Muscle layer of colon (tissue), 2 donors: ENCODE results near the gene LHX5.

Experiments used
- H3K27ac ChIP-seq: one replicate; pipeline ENCODE4 v1.7.0; 2013; ENCODE audit warnings: low read depth, mild to moderate bottlenecking, low read length, moderate library complexity
- H3K27me3 ChIP-seq, 2 donors: one replicate each; pipeline ENCODE4 v1.7.0; 2013; ENCODE audit warnings: low read length in 2 of 2, mild to moderate bottlenecking in 2 of 2; ENCODE audit not compliant: insufficient read depth in 2 of 2, control insufficient read depth in 1 of 2
- H3K36me3 ChIP-seq: one replicate; pipeline ENCODE4 v1.7.0; 2013; ENCODE audit warnings: mild to moderate bottlenecking, low read length; ENCODE audit not compliant: insufficient read depth
- H3K4me1 ChIP-seq: one replicate; pipeline ENCODE4 v1.7.0; 2013; ENCODE audit warnings: mild to moderate bottlenecking, low read length; ENCODE audit not compliant: insufficient read depth
- H3K4me3 ChIP-seq, 2 donors: one replicate each; pipeline ENCODE4 v1.7.0; 2013; ENCODE audit warnings: low read length in 2 of 2, low read depth in 1 of 2, mild to moderate bottlenecking in 1 of 2, moderate library complexity in 1 of 2
- H3K9ac ChIP-seq: one replicate; pipeline ENCODE4 v1.7.0; 2013; ENCODE audit warnings: low read length
- H3K9me3 ChIP-seq: one replicate; pipeline ENCODE4 v1.7.0; 2013; ENCODE audit warnings: mild to moderate bottlenecking, low read length
- donor health status: abdominal sarcoma.
- donor health status: Adenocarcinoma of cecum.

LHX5 gene

DNA sequence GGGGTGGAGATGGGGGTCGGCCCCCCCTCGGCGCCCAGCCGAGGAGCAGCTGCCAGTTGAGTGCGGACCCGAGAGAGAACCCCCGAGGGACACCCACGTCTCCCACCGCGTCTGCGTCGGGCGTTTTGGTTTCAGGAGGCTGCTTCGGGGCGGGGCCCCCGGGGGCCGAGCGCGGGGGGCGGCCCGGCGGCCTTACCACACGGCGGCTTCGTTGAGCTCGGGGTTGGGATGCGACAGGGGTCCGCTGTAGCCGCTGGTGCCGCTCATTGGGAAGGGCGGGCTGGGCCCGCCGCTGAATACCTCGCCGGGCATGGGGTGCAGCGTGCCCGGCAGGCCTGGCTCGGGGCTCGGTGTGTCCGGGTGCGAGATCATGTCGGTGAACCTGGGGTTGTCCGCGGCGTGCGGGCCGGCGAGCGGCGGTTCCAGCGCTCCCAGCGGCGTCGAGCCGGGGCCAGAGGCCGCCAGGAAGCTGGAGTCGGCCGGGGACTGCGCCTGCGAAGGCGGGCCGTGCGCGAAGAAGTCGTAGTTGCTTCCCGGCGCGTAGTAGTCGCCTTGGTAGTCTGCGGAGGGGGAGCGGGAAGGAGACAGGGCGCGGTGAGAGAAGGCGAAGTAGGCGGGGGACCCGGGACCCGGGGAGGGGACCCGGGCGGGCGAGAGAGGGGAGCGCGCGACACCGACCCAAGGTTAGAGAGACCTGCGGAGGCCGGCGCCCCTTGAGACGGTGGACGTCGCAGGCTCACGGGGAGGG, 8.5 kb downstream of the LHX5 start:
- Histone ChIP-seq H3K4me1 (peaks cover 17% of the 10 kb centered on the region), H3K36me3 (no peaks in the 10 kb centered on the region), H3K9me3 (no peaks in the 10 kb centered on the region), H3K27ac (no peak overlapping the region), H3K4me3 (no peak overlapping the region), H3K9ac (no peak overlapping the region), H3K27me3 (peaks cover 32 to 61% of the 10 kb centered on the region in 2 donors)

DNA sequence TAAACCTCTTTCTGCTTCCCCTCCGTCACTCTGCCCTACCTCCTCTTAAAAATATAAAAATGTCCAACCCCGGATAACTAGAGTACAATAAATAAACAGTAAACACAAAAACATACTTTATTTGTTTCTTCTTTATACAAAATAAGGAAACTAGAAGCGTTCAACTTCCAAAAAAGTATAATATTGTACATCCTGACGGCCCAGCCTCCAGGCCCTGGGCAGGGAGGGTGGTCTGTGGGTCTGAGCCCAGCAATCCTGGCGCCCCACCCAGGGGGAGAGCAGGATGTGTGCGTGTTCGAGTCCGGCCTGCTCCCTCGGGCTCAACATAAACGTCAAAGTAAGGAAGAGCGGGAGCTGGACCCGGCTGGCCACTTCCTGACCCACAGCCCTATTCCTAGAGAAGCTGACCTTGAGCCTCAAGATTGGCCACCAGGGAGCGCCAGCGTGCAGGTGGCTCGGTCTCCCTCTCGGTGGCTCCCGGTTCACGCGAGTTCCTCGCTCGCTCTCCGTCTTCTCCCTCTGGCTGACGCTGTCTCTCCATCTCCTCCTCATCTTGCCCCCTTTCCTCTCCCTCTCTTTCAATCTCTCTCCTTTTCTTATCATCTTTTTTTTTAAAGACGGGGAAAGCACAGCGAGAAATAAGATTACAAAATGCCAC, 9.4 kb downstream of the LHX5 start:
- Histone ChIP-seq H3K4me3 (no peak overlapping the region), H3K9me3 (no peaks in the 10 kb centered on the region), H3K4me1 (peaks cover 17% of the 10 kb centered on the region), H3K27ac (no peak overlapping the region), H3K9ac (no peak overlapping the region), H3K27me3 (peaks cover 32 to 53% of the 10 kb centered on the region in 2 donors), H3K36me3 (no peaks in the 10 kb centered on the region)

DNA sequence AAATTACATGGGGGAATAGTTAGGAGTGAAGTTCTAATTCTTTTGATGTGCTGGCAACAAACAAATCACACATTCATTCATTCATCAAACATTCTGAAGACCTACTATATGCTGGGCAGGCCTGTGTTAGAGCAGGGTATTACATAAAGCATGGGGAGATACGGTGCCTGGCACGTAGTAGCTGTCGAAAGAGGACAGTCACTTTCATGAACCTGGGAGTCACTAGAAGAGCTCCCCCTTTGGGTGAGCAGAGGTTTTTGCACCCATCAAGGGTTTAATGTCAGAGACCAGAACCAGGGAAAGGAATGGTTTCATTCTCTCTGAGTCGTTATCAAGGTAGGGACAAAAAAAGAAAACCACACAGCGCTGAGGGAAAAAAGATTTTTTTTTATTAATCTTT, 10.0 kb downstream of the LHX5 start:
- Histone ChIP-seq H3K4me3 (no peak overlapping the region), H3K9ac (no peak overlapping the region), H3K27me3 (peaks cover 32 to 49% of the 10 kb centered on the region in 2 donors), H3K4me1 (peaks cover 17% of the 10 kb centered on the region), H3K9me3 (no peaks in the 10 kb centered on the region), H3K36me3 (no peaks in the 10 kb centered on the region), H3K27ac (no peak overlapping the region)

DNA sequence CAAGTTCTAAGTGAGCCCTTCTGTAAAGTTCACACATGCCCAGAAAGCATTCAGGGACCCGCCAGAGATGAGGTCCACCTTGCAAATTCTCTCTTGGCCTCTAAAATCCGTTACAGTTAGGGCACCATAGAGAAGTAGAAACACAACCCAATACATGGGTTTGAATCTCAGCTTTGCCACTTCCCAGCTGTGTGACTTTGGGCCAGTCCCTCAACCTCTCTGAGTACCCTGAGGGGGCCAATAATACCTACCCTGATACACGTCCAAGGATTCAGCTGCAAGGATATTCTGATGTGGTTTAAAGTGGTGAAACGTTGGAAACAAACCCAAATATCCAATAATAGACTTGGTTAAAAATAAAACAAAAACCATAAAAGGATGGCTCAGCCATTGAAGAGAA, 11.7 kb downstream of the LHX5 start:
- Histone ChIP-seq H3K27me3 (peaks cover 26 to 32% of the 10 kb centered on the region in 2 donors), H3K4me3 (no peak overlapping the region), H3K36me3 (no peaks in the 10 kb centered on the region), H3K9me3 (no peaks in the 10 kb centered on the region), H3K27ac (no peak overlapping the region), H3K4me1 (peaks cover 15% of the 10 kb centered on the region), H3K9ac (no peak overlapping the region)

DNA sequence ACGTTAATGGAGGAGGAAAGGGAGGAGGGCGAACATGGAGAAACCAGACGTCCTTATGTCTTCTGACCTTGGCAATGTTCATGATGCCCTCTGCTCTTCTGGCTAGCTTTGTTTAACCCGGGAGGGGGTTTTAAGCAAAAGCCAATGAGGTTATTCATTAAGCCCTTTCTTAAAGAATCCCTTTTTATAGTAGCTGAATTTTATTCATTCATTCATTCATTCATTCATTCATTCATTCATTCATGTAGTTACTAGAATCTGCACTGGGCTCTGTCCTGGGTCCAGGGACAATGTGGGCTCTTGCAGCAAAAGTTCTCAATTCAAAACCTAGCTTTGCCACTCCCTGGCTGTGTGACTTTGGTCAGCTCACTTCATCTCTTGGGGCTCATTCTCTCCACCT, 14.0 kb downstream of the LHX5 start:
- Histone ChIP-seq H3K27ac (no peak overlapping the region), H3K27me3 (peaks cover 10 to 19% of the 10 kb centered on the region in 2 donors), H3K4me3 (no peak overlapping the region), H3K4me1 (no peaks in the 10 kb centered on the region), H3K9me3 (no peaks in the 10 kb centered on the region), H3K36me3 (no peaks in the 10 kb centered on the region), H3K9ac (no peak overlapping the region)

DNA sequence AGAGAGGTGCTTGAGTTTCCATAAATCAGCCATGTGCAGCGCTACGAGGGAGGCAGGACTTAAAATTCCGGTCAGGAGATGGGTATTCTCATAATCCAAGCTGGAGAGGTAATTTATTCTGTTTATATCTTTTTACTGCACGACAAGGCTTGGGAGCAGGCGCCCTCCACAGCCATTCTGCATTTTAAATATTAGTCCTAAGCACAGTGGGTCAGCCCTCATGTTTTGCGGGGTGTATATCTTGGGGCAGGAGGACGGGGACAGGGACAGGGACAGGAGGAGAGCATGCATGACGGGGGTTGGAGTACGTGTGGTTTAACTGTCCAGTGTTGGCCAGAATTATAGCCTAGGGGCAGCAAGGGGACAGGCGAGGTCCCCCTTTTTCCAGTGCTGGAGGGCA, 14.5 kb downstream of the LHX5 start:
- Histone ChIP-seq H3K9ac (no peak overlapping the region), H3K4me3 (no peak overlapping the region), H3K4me1 (no peaks in the 10 kb centered on the region), H3K9me3 (no peaks in the 10 kb centered on the region), H3K36me3 (no peaks in the 10 kb centered on the region), H3K27ac (no peak overlapping the region), H3K27me3 (peaks cover 6 to 15% of the 10 kb centered on the region in 2 donors)

DNA sequence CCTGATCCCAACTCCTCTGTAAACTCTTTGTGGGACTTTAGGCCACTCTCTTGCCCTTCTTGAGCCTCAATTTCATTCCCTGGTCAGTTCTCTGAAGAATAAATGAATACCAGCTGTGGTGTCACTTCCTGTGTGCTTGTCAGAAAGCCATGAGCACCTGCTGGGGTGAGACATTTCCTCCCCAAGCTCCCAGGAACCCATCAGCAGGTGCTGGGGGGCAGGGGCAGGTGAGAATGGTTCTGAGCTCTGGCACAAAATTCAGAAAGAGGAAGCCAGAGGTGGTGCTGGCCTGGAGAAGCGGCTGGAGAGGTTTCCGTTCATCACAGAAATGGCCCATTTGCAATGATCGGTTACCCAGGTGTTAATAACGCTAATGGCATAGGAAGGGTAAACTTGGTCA, 14.9 kb downstream of the LHX5 start:
- Histone ChIP-seq H3K27ac (no peak overlapping the region), H3K9ac (no peak overlapping the region), H3K36me3 (no peaks in the 10 kb centered on the region), H3K27me3 (peaks cover 3 to 12% of the 10 kb centered on the region in 2 donors), H3K9me3 (no peaks in the 10 kb centered on the region), H3K4me3 (no peak overlapping the region), H3K4me1 (no peaks in the 10 kb centered on the region)

DNA sequence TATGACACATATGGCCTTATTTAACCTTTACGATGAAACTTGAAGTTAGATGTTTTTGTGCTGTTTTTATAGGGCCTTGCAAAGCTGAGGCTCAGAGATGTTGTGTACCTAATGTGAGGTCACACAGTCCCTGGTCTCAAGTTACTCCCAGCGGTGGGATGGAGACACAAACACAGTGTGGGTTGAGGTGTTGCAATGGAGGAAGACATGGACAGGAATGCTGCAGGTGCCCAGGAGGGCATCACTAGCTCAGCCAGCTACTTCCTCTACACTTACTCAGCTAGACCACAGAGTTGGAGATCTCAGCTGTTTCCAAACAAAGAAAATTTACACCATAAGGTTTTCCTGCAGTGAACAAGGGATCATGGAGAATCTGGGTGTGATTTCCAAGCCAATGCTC, 15.5 kb downstream of the LHX5 start:
- H3K27ac ChIP-seq: no peak overlapping the region
- no peaks in the 10 kb centered on the region for H3K36me3 ChIP-seq
- H3K4me3 ChIP-seq: no peak overlapping the region
- peaks cover 3 to 12% of the 10 kb centered on the region in 2 donors for H3K27me3 ChIP-seq
- H3K9me3 ChIP-seq: no peaks in the 10 kb centered on the region
- no peaks in the 10 kb centered on the region for H3K4me1 ChIP-seq
- H3K9ac ChIP-seq: no peak overlapping the region

DNA sequence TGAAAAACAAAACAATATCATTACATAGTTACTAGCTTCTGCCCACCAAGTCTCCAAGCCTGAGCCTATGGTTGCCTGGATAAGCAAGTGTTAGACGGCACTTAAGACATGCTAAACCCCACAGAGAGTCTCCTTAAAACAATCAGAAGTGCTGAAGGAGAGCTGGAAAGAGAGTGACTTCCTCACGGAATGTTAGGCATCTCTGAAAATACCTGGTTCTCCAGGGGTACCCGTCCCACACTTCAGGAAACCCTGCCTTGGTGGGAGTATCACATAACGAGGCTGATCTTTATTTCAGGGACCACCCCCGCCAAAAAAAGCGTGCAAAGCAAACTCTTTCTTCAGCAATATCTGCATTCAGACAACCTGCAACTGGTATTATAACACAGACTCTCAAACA, 18.3 kb downstream of the LHX5 start:
- Histone ChIP-seq H3K27me3 (peaks cover 0 to 3% of the 10 kb centered on the region in 2 donors), H3K9me3 (no peaks in the 10 kb centered on the region), H3K9ac (no peak overlapping the region), H3K4me1 (no peaks in the 10 kb centered on the region), H3K27ac (no peak overlapping the region), H3K4me3 (no peak overlapping the region), H3K36me3 (no peaks in the 10 kb centered on the region)

DNA sequence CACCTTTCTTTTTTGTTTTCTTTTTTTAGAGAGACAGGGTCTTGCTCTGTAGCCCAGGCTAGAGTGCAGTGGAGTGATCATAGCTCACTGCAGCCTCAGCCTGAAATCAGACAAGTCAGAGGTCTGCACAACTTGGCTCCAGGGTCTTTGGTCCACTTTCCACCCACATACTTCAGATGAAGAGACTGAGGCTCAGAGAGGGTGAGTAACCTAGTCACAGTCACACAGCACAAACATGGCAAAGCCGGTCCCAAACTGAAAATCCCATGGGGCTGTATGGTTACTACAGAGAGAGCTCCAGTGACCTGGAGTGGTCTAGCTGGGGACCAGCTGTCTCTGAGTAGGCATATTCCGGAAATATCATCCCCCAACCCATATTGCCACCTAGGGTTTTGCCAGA, 19.2 kb downstream of the LHX5 start:
- H3K27me3 ChIP-seq: peaks cover 0 to 3% of the 10 kb centered on the region in 2 donors
- no peaks in the 10 kb centered on the region for H3K9me3 ChIP-seq
- no peaks in the 10 kb centered on the region for H3K36me3 ChIP-seq

DNA sequence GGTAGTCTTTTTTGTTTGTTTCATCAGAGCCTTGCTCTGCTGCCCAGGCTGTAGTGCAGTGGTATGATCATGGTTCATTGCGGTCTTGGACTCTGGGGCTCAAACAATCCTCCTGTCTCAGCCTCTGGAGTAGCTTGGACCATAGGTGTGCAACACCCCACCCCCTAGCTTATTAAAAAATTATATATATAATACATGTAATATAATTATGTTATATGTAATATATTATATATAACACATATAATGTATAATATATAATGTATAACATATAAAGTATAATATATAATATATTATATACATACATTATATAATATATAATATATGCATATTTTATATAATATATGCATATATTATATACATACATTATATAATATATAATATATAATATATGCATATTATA, 21.8 kb downstream of the LHX5 start:
- no peaks in the 10 kb centered on the region for H3K9me3 ChIP-seq
- no peak overlapping the region for H3K27ac ChIP-seq
- no peaks in the 10 kb centered on the region for H3K4me1 ChIP-seq
- H3K9ac ChIP-seq: no peak overlapping the region
- H3K27me3 ChIP-seq: no peaks in the 10 kb centered on the region
- no peaks in the 10 kb centered on the region for H3K36me3 ChIP-seq
- no peak overlapping the region for H3K4me3 ChIP-seq

More for the DNA sequence above, 19.2 kb downstream of the LHX5 start:
- no peak overlapping the region for H3K27ac ChIP-seq
- H3K9ac ChIP-seq: no peak overlapping the region
- H3K4me1 ChIP-seq: no peaks in the 10 kb centered on the region
- no peak overlapping the region for H3K4me3 ChIP-seq

DNA sequence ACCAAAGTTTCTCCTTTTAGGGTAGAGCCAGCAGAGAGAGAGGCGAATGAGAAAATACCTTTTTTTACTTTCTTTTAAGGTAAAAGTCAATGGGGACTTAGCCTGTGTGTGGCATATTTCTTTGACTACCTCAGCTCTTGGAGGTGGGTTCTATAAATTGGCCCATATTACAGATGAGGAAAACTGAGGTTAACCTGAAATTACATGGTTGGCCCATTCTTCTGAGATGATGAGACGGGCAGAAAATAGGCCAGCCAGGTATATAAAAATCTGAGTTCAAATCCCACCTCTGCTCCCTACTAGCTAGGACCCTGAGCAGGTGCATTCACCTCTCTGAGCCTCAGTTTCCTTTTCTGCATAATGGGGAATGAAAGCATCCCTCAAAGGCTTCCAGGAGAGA, 22.4 kb downstream of the LHX5 start:
- Histone ChIP-seq H3K36me3 (no peaks in the 10 kb centered on the region), H3K4me1 (no peaks in the 10 kb centered on the region), H3K27me3 (no peaks in the 10 kb centered on the region), H3K9ac (no peak overlapping the region), H3K4me3 (no peak overlapping the region), H3K9me3 (no peaks in the 10 kb centered on the region), H3K27ac (no peak overlapping the region)
